ENCODE results near the gene SRMS. TPM values are rescaled to one million over a fixed set of nuclear protein-coding genes. Genes with fewer than 3 reads are reported as not detected.

Gene SRMS
- total and polyA plus RNA-seq, 10 donors, result 0.07 to 1.5 (median 0.78) TPM; not detected in 2

DNA sequence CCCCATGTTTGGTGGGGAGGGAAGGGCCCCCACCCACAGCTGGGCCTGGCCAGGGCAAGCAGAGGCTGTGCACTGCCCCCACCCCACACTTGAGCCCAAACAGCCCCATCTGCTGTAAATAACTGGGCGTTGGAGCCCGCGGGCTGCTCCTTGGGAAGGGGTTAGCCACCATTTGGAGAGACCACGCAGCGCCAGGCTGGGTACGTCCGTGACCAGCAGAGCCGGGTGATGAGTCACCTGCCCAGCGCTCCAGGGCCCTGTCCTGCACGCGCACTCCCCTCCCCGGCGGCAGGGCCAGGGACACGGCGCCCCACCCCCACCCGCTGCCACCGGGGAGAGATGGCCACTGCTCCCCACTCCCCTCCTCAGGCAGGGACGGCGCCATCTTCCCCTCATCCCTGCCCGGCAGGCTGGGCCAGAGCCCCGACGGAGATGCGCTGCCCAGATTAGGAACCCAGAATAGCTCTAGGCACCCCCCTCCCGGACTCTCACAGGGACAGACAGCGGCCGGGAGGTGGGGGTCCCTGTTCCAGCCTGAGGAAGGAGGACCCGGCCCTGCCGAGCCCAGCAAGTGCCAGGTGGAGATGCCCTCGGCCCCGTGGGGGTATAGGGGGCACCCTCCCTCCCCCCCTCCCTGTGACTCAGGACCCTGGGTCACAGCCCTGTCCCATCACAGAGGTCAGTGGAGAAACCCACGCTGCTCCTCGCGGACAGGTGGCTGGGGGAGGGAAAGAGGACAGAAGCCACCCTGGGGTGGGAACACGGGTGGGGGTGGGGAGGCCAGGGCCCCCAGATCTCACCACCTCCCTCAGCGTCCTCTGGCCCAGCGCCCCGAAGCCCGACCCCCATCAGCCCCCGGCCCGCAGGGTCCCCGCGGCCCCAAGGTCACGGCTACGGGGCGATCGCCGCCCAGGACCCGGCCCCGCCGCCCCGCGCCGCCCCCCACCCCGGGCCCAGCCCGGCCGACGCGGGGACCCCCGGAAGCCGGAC, 49.3 kb downstream of the SRMS start:
- H3K4me3 ChIP-seq, result peak overlapping the region in 5 of 8 donors; percentile 39 to 71 (median 43)
- H3K27ac ChIP-seq, result no peak overlapping the region
- no peaks in the 10 kb centered on the region for H3K36me3 ChIP-seq
- intact Hi-C loops (cut with DNase I; ENCODE audit: low total_unique reads), result no loop called here
- 1 to 7% (median 5%) methylated on average over 4 to 59 of the region's 60 CpGs for WGBS, 5 donors
- no peak for TF ChIP-seq POLR2AphosphoS5 (IDR thresholded peaks at IDR 0.05)
- TF ChIP-seq, protein P1, sequence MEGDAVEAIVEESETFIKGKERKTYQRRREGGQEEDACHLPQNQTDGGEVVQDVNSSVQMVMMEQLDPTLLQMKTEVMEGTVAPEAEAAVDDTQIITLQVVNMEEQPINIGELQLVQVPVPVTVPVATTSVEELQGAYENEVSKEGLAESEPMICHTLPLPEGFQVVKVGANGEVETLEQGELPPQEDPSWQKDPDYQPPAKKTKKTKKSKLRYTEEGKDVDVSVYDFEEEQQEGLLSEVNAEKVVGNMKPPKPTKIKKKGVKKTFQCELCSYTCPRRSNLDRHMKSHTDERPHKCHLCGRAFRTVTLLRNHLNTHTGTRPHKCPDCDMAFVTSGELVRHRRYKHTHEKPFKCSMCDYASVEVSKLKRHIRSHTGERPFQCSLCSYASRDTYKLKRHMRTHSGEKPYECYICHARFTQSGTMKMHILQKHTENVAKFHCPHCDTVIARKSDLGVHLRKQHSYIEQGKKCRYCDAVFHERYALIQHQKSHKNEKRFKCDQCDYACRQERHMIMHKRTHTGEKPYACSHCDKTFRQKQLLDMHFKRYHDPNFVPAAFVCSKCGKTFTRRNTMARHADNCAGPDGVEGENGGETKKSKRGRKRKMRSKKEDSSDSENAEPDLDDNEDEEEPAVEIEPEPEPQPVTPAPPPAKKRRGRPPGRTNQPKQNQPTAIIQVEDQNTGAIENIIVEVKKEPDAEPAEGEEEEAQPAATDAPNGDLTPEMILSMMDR (IDR thresholded peaks at IDR 0.05 in 8 of 11, conservative IDR thresholded peaks at IDR 0.05 in 3 of 11), result no peak
- no peak for TF ChIP-seq POLR2A (IDR thresholded peaks at IDR 0.05)
- H3K4me1 ChIP-seq, result peaks cover 5 to 42% (median 30%) of the 10 kb centered on the region in 6 donors
- peaks cover 0 to 87% (median 44%) of the 10 kb centered on the region in 7 donors for H3K27me3 ChIP-seq (replicated peaks in 1 of 7)
- no peaks in the 10 kb centered on the region for H3K9me3 ChIP-seq
- DNase-seq, result no peak

DNA sequence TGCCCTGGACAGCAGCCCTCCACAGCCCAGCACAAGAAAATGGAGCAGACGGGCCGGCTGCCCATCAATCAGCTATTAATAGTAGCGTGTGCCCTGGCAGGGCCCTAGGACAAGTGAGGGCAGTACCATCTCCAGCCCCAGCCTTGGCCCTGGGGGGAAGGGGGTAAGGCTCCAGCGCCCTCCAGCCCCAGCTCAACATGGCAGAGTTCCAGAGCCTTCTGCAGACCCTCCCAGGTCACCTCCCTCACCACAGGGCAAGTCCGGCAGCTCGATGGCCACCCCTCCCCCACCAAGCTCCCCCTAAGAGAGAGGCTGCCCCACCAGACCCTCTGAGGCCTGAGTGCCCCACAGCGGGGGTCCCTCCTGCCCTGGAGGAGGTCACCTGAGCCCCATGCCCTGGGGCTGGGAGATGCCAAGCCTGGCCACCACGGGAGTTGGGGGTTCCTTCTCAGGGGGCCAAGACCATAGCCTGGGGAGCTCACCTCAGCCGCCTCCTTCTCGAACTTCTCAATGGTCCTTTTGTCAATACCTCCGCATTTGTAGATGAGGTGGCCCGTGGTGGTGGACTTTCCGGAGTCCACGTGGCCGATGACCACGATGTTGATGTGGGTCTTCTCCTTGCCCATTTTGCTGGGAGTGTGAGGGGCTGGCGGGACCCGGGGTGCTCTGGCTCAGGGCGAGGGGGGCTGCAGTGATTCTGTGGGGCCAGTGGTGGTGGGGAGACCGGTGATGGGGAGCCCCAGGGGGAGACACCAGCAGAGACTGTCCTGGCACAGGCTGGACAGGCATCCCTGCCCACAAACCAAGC, 50.2 kb downstream of the SRMS start:
- intact Hi-C loops (cut with DNase I; ENCODE audit: low total_unique reads), result no loop called here
- no peaks in the 10 kb centered on the region for H3K36me3 ChIP-seq
- TF ChIP-seq, protein P1 (IDR thresholded peaks at IDR 0.05 in 8 of 11, conservative IDR thresholded peaks at IDR 0.05 in 3 of 11), result no peak
- TF ChIP-seq POLR2A (IDR thresholded peaks at IDR 0.05) (no peak), POLR2AphosphoS5 (IDR thresholded peaks at IDR 0.05) (no peak)
- H3K4me3 ChIP-seq, result no peak overlapping the region
- H3K27ac ChIP-seq, result no peak overlapping the region
- DNase-seq, result no peak
- H3K9me3 ChIP-seq, result no peaks in the 10 kb centered on the region
- 62 to 73% (median 65%) methylated on average over 8 to 20 of the region's 20 CpGs for WGBS, 5 donors
- H3K27me3 ChIP-seq (replicated peaks in 1 of 7), result peaks cover 0 to 78% (median 38%) of the 10 kb centered on the region in 7 donors
- H3K4me1 ChIP-seq, result peaks cover 5 to 42% (median 30%) of the 10 kb centered on the region in 6 donors

DNA sequence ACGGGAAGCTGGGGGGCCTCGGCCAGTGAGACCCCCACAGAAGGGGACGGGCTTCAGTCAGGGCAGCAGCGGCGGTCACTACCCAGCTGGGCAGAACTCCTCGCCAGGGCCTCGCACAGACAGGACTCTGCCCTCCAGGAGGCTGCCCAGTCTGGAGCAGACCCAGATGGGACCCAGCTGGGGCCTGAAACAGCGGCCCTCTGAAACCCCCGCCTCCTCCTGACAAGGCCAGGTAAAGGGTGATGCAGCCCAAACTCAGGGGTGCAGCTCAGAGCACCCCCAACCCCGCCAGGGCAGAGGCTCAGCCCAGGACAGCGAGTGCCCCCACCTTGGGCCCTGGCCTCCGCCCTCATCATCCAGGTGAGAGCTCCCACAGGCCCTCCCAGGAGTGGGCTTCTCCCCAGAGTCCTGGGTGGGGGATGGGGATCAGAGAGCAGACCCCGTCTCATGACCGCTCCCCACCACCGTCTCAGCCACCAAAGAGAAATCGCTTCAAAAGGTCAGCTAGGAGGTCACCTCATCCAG, 50.9 kb downstream of the SRMS start:
- H3K36me3 ChIP-seq, result no peaks in the 10 kb centered on the region
- H3K4me1 ChIP-seq, result peaks cover 5 to 42% (median 30%) of the 10 kb centered on the region in 6 donors
- DNase-seq, result no peak
- intact Hi-C loops (cut with DNase I; ENCODE audit: low total_unique reads), result no loop called here
- no peak for TF ChIP-seq POLR2A (IDR thresholded peaks at IDR 0.05)
- H3K4me3 ChIP-seq, result peak overlapping the region in 6 of 8 donors; percentile 10 to 60 (median 24)
- H3K9me3 ChIP-seq, result no peaks in the 10 kb centered on the region
- H3K27ac ChIP-seq, result no peak overlapping the region
- peaks cover 0 to 71% (median 38%) of the 10 kb centered on the region in 7 donors for H3K27me3 ChIP-seq (replicated peaks in 1 of 7)
- 60 to 84% (median 66%) methylated on average over 7 to 16 of the region's 16 CpGs for WGBS, 5 donors

DNA sequence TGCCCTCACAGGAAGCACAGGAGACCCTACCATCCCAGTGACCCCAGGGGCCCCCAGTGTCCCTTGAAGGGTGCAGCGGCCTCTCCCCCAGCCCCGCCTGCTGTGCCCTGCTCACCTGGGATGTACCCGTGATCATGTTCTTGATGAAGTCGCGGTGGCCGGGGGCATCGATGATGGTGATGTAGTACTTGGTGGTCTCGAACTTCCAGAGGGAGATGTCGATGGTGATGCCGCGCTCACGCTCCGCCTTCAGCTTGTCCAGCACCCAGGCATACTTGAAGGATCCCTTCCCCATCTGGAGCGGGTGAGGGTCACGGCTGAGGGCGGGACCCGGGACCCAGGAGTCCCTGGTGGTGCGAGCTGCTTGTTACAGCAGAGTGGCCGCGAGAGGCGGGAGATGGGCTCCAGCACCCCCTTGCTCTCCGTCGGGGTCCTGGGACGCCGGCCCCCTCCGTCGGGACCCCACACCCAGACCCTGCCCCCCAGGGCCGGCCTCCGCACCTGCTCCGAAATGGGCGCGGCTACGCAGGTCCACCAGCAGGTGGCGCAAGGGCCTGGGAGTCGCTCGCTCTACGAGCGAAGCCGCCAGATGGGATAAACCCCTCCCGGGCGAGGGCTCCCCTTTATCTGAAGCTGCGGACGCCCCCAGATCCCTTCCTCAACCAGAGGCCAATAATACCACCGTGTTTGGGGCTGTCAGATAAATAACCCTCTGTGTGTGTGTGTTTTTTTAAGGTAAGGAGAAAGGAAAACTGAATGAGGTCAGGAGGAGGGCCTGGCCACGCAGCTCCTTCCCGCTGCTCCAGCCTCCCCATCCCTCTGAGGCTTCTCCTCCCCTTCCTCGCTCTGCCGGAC, 51.6 kb downstream of the SRMS start:
- TF ChIP-seq POLR2A (IDR thresholded peaks at IDR 0.05) (no peak), POLR2AphosphoS5 (IDR thresholded peaks at IDR 0.05) (peak in 2 of 3 donors; percentile 43 to 60)
- TF ChIP-seq, protein P1 (IDR thresholded peaks at IDR 0.05 in 8 of 11, conservative IDR thresholded peaks at IDR 0.05 in 3 of 11), result peak; percentile 64 to 98 (median 94)
- no peaks in the 10 kb centered on the region for H3K36me3 ChIP-seq
- WGBS, 5 donors, result 20 to 41% (median 25%) methylated on average over 24 to 48 of the region's 48 CpGs
- peak; percentile 94 for DNase-seq
- no peak overlapping the region for H3K27ac ChIP-seq
- peak overlapping the region in 6 of 8 donors; percentile 10 to 60 (median 24) for H3K4me3 ChIP-seq
- H3K4me1 ChIP-seq, result peaks cover 5 to 42% (median 30%) of the 10 kb centered on the region in 6 donors
- H3K9me3 ChIP-seq, result no peaks in the 10 kb centered on the region
- H3K27me3 ChIP-seq (replicated peaks in 1 of 7), result peaks cover 0 to 72% (median 40%) of the 10 kb centered on the region in 7 donors
- intact Hi-C loops (cut with DNase I; ENCODE audit: low total_unique reads), result no loop called here

All from spleen (tissue), 11 donors.